ENCODE results near the gene STAT6. TPM values are rescaled to one million over a fixed set of nuclear protein-coding genes. Genes with fewer than 3 reads are reported as not detected.

Gene STAT6
- total RNA-seq, 1 experiment from 2014 or later, result 52.3 TPM

DNA sequence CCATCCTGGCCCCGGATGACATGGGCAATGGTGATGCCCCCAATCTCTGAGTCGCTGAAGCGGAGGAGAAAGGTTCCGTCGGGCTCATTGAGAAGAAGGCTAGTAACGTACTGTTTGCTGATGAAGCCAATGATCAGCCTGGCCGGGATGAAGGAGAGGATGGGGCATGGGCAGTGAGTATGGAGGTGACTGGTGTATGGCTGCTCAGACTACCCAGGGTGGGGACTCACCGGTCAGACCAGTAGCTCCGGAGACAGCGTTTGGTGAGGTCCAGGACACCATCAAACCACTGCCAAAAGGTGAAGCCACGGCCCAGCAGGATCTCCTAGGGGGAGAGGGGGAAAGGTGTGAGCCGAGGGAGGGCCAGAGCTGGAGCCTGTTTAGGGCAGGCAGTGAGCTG is 11.4 kb downstream of the STAT6 start:
- no peak overlapping the region for H3K4me3 ChIP-seq (ENCODE audit: low read depth in 2 of 2, low read length in 2 of 2)
- H3K9me3 ChIP-seq (ENCODE audit: control insufficient read depth, insufficient read depth, low read depth, low read length), result no peaks in the 10 kb centered on the region
- in situ Hi-C loops (cut with HindIII; ENCODE audit: low pct_unique_long_range_greater_than_20kb, low sequenced_read_pairs) (no loop called here), intact Hi-C loops (cut with micrococcal nuclease; ENCODE audit: unreplicated experiment) (no loop called here)
- BruUV-seq (replicated peaks), result no TSS peak
- H3K27ac ChIP-seq (ENCODE audit: low read length), result no peak overlapping the region
- POLR2A ChIA-PET, result no interaction called here
- CTCF ChIA-PET, result no interaction called here
- no peaks in the 10 kb centered on the region for H3K36me3 ChIP-seq (ENCODE audit: control insufficient read depth, insufficient read depth, low read length)
- TF ChIP-seq, protein P1, sequence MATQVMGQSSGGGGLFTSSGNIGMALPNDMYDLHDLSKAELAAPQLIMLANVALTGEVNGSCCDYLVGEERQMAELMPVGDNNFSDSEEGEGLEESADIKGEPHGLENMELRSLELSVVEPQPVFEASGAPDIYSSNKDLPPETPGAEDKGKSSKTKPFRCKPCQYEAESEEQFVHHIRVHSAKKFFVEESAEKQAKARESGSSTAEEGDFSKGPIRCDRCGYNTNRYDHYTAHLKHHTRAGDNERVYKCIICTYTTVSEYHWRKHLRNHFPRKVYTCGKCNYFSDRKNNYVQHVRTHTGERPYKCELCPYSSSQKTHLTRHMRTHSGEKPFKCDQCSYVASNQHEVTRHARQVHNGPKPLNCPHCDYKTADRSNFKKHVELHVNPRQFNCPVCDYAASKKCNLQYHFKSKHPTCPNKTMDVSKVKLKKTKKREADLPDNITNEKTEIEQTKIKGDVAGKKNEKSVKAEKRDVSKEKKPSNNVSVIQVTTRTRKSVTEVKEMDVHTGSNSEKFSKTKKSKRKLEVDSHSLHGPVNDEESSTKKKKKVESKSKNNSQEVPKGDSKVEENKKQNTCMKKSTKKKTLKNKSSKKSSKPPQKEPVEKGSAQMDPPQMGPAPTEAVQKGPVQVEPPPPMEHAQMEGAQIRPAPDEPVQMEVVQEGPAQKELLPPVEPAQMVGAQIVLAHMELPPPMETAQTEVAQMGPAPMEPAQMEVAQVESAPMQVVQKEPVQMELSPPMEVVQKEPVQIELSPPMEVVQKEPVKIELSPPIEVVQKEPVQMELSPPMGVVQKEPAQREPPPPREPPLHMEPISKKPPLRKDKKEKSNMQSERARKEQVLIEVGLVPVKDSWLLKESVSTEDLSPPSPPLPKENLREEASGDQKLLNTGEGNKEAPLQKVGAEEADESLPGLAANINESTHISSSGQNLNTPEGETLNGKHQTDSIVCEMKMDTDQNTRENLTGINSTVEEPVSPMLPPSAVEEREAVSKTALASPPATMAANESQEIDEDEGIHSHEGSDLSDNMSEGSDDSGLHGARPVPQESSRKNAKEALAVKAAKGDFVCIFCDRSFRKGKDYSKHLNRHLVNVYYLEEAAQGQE (IDR thresholded peaks at IDR 0.05; ENCODE audit: insufficient read depth in 1 of 2, low read depth in 2 of 2, low read length in 1 of 2), result no peak
- TF ChIP-seq POLR2AphosphoS5 (IDR thresholded peaks at IDR 0.05; ENCODE audit: low read depth, low read length) (no peak), TCF7L2 (IDR thresholded peaks at IDR 0.05; ENCODE audit: low read depth, low read length) (no peak), SIN3A (IDR thresholded peaks at IDR 0.05; ENCODE audit: borderline replicate concordance, insufficient read depth, low read depth, low read length) (no peak)
- TF ChIP-seq, protein P2, sequence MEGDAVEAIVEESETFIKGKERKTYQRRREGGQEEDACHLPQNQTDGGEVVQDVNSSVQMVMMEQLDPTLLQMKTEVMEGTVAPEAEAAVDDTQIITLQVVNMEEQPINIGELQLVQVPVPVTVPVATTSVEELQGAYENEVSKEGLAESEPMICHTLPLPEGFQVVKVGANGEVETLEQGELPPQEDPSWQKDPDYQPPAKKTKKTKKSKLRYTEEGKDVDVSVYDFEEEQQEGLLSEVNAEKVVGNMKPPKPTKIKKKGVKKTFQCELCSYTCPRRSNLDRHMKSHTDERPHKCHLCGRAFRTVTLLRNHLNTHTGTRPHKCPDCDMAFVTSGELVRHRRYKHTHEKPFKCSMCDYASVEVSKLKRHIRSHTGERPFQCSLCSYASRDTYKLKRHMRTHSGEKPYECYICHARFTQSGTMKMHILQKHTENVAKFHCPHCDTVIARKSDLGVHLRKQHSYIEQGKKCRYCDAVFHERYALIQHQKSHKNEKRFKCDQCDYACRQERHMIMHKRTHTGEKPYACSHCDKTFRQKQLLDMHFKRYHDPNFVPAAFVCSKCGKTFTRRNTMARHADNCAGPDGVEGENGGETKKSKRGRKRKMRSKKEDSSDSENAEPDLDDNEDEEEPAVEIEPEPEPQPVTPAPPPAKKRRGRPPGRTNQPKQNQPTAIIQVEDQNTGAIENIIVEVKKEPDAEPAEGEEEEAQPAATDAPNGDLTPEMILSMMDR (IDR thresholded peaks at IDR 0.05), result no peak
- DNase-seq (ENCODE audit: low read depth, low spot score) (no peak), ATAC-seq (no peak)
- H3K4me1 ChIP-seq (ENCODE audit: control insufficient read depth, insufficient read depth, low read length), result peaks cover 4% of the 10 kb centered on the region; the same call in 1 of the 2 replicates
- H3K27me3 ChIP-seq (ENCODE audit: control insufficient read depth, insufficient read depth, low read length), result no peaks in the 10 kb centered on the region

DNA sequence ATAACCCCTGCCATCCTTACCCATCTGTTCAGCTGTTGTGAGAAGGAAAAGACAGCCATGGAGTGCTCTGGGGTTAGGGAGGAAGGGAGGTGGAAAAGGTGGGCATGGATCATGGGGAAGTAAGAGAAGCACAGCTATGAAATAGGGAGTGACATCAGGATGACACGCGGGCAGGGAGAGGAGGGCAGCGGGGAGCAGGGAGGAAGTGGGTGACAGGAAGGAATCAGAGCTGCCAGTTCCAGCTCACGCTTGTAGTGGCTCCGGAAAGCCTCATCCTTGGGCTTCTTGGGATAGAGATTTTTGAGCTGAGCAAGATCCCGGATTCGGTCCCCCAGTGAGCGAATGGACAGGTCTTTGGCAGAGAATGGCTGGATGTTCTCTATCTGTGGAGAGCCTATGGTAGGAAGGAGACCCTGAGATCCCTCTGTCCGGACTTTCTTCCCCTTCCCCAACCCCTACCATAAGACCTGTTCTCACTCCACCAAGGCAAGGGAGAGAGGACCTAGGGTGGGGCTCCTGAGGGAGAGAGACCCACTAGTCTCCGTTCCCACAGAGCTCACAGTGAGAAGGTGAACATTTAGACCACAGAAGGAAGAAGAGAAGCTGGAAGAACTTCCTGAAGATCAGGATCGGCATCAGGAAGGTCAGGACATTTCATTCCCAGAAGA is 12.0 kb downstream of the STAT6 start:
- ATAC-seq, result no peak

More for the DNA sequence above, 12.0 kb downstream of the STAT6 start:
- Histone ChIP-seq H3K4me3 (ENCODE audit: low read depth in 2 of 2, low read length in 2 of 2) (no peak overlapping the region), H3K27me3 (ENCODE audit: control insufficient read depth, insufficient read depth, low read length) (no peaks in the 10 kb centered on the region), H3K27ac (ENCODE audit: low read length) (no peak overlapping the region), H3K4me1 (ENCODE audit: control insufficient read depth, insufficient read depth, low read length) (peaks cover 6% of the 10 kb centered on the region; the same call in 1 of the 2 replicates), H3K9me3 (ENCODE audit: control insufficient read depth, insufficient read depth, low read depth, low read length) (no peaks in the 10 kb centered on the region), H3K36me3 (ENCODE audit: control insufficient read depth, insufficient read depth, low read length) (no peaks in the 10 kb centered on the region)
- ChIA-PET CTCF (interaction anchor here (0.5 kb wide), 1 partner anchor 18 kb away, joined by 4 read pairs; no protein-coding TSS in a partner anchor), POLR2A (no interaction called here)
- DNase-seq (ENCODE audit: low read depth, low spot score), result no peak
- intact Hi-C loops (cut with micrococcal nuclease; ENCODE audit: unreplicated experiment), result no loop called here
- no TSS peak for BruUV-seq (replicated peaks)
- TF ChIP-seq, protein P1 (IDR thresholded peaks at IDR 0.05; ENCODE audit: insufficient read depth in 1 of 2, low read depth in 2 of 2, low read length in 1 of 2), result no peak
- TF ChIP-seq, protein P2 (IDR thresholded peaks at IDR 0.05), result no peak
- TF ChIP-seq TCF7L2 (IDR thresholded peaks at IDR 0.05; ENCODE audit: low read depth, low read length), result no peak
- TF ChIP-seq POLR2AphosphoS5 (IDR thresholded peaks at IDR 0.05; ENCODE audit: low read depth, low read length), result no peak
- TF ChIP-seq SIN3A (IDR thresholded peaks at IDR 0.05; ENCODE audit: borderline replicate concordance, insufficient read depth, low read depth, low read length), result no peak
- in situ Hi-C loops (cut with HindIII; ENCODE audit: low pct_unique_long_range_greater_than_20kb, low sequenced_read_pairs), result no loop called here

All from Panc1 (cell line).